Mucosa of descending colon (tissue), 3 donors: ENCODE measurements around the gene MSL2. TPM values are rescaled to one million over a fixed set of nuclear protein-coding genes. Genes with fewer than 3 reads are reported as not detected.
"Not testable (repeated sequence)": the region's sequence is repeated elsewhere in the genome, so short reads cannot be mapped to it uniquely, and the experiment has no call there.

ENCODE experiments used
- ATAC-seq: fragments of 200-7000 bp; cut with Tn5 transposase; one replicate; pipeline ENCODE4 v1.9.1; 2020; ENCODE audit warnings: mild to moderate bottlenecking, moderate library complexity
- DNase-seq, 3 donors: peaks; one replicate each; pipeline ENCODE4 v3.0.0-alpha.2; 2020
- H3K36me3 ChIP-seq: fragments of 200-600 bp; one replicate; pipeline ENCODE4 v1.8.0; 2021; ENCODE audit warnings: low read depth, mild to moderate bottlenecking
- H3K4me1 ChIP-seq: fragments of 200-600 bp; one replicate; pipeline ENCODE4 v1.8.0; 2021; ENCODE audit warnings: low read depth, mild to moderate bottlenecking
- H3K4me3 ChIP-seq: fragments of 200-600 bp; one replicate; pipeline ENCODE4 v1.8.0; 2021; ENCODE audit warnings: mild to moderate bottlenecking
- H3K9me3 ChIP-seq: fragments of 200-600 bp; one replicate; pipeline ENCODE4 v1.8.0; 2021; ENCODE audit warnings: mild to moderate bottlenecking
- CTCF ChIP-seq: fragments of 200-600 bp; IDR thresholded peaks from one replicate; pipeline ENCODE4 v1.8.0; 2022; ENCODE audit warnings: antibody characterized with exemption, mild to moderate bottlenecking
- intact Hi-C, 2 donors: fragments of 100-400 bp; cut with DNase I in 1 of 2; cut with micrococcal nuclease in 1 of 2; formaldehyde crosslinking; loops; one replicate each; pipeline versions ENCODE4 v1.11.0 to v1.11.1; 2022; cut with DNase I, micrococcal nuclease
- total RNA-seq, 3 donors: library from RNA; stranded (reverse); fragmentation: NEBNext Ultra II Directional in 2 of 3; extraction: Animal tissue kit (Norgen Biotek cat#: 25700) in 2 of 3; gene quantifications; one replicate each; pipeline versions ENCODE4 v1.2.1 to v1.2.4, GENCODE V29; 2021 to 2023
- donor health status: DM: no; HTN: no; CAD: no; lungs with moderate emphysema.
- donor health status: DM: no; HTN: no; CAD: no.
- donor health status: DM: no; HTN: yes; CAD: no.

The MSL2 gene
- total RNA-seq, 3 donors from 2014 or later: 22.6 to 37.0 (median 28.9) TPM

GRCh38 chr3:136236109-136236508 is 40.0 kb upstream of the MSL2 start:
- TF ChIP-seq CTCF: no peak
- no peak for DNase-seq
- no peak for ATAC-seq
- H3K9me3 ChIP-seq: no peaks in the 10 kb centered on the region
- intact Hi-C loops: no loop called here
- no peaks in the 10 kb centered on the region for H3K36me3 ChIP-seq
- H3K4me3 ChIP-seq: no peak overlapping the region
- no peaks in the 10 kb centered on the region for H3K4me1 ChIP-seq

- ATAC-seq: no peak
Observed at GRCh38 chr3:136235545-136235944, 39.4 kb upstream of the MSL2 start.

GRCh38 chr3:136232413-136232812 is 36.3 kb upstream of the MSL2 start:
- DNase-seq (no peak), ATAC-seq (no peak)
- Histone ChIP-seq H3K9me3 (no peaks in the 10 kb centered on the region), H3K36me3 (no peaks in the 10 kb centered on the region), H3K4me1 (no peaks in the 10 kb centered on the region), H3K4me3 (no peak overlapping the region)
- intact Hi-C loops: no loop called here
- TF ChIP-seq CTCF: no peak

More at GRCh38 chr3:136235545-136235944, 39.4 kb upstream of the MSL2 start:
- no peak for TF ChIP-seq CTCF
- Histone ChIP-seq H3K4me3 (no peak overlapping the region), H3K36me3 (no peaks in the 10 kb centered on the region), H3K9me3 (no peaks in the 10 kb centered on the region), H3K4me1 (no peaks in the 10 kb centered on the region)
- DNase-seq: no peak
- intact Hi-C loops: no loop called here

- DNase-seq, intact Hi-C loops, H3K4me3 ChIP-seq, H3K9me3 ChIP-seq, H3K4me1 ChIP-seq, H3K36me3 ChIP-seq, ATAC-seq: not testable (repeated sequence)
Observed at GRCh38 chr3:136222746-136223145, 26.6 kb upstream of the MSL2 start.

GRCh38 chr3:136211547-136211946 is 15.4 kb upstream of the MSL2 start:
- no peak for TF ChIP-seq CTCF

GRCh38 chr3:136209921-136210320 is 13.8 kb upstream of the MSL2 start:
- DNase-seq: no peak
- no peak for ATAC-seq
- H3K9me3 ChIP-seq: no peaks in the 10 kb centered on the region
- no peak for TF ChIP-seq CTCF
- intact Hi-C loops: no loop called here
- H3K4me1 ChIP-seq: no peaks in the 10 kb centered on the region
- H3K4me3 ChIP-seq: no peak overlapping the region
- no peaks in the 10 kb centered on the region for H3K36me3 ChIP-seq

More at GRCh38 chr3:136211547-136211946, 15.4 kb upstream of the MSL2 start:
- no peaks in the 10 kb centered on the region for H3K4me1 ChIP-seq
- H3K36me3 ChIP-seq: no peaks in the 10 kb centered on the region
- no peak for DNase-seq
- intact Hi-C loops: no loop called here
- ATAC-seq: no peak
- H3K9me3 ChIP-seq: no peaks in the 10 kb centered on the region
- H3K4me3 ChIP-seq: no peak overlapping the region
